Lung microvascular endothelial cell (primary cell): ENCODE data around the gene CEP89. TPM values are rescaled to one million over a fixed set of nuclear protein-coding genes. Genes with fewer than 3 reads are reported as not detected.
"Not testable (repeated sequence)": the region's sequence is repeated elsewhere in the genome, so short reads cannot be mapped to it uniquely, and the experiment has no call there.

ENCODE experiments used
- DNase-seq, 2 donors: peaks; one replicate each; pipeline versions ENCODE4 v3.0.0 to v3.0.0-alpha.2; 2010; ENCODE audit warnings: low read depth in 2 of 2
- total RNA-seq: library from RNA; depleted of rRNA; stranded (reverse); fragments of >200 nt; gene quantifications from 2 replicates; pipeline ENCODE4 v1.2.1, GENCODE V29; 2014

The CEP89 gene
- total RNA-seq, 1 donor from 2014 or later, result 6.3 TPM

- no peak for DNase-seq
Observed at GRCh38 chr19:32966750-32967149, 5.0 kb downstream of the CEP89 start.

GRCh38 chr19:32945260-32945659 is 26.5 kb downstream of the CEP89 start:
- DNase-seq, result no peak

GRCh38 chr19:32941273-32941672 is 30.5 kb downstream of the CEP89 start:
- DNase-seq, result not testable (repeated sequence)

- no peak for DNase-seq
Observed at GRCh38 chr19:32936065-32936464, 35.7 kb downstream of the CEP89 start.

GRCh38 chr19:32935629-32936028 is 36.1 kb downstream of the CEP89 start:
- no peak for DNase-seq

GRCh38 chr19:32933571-32933970 is 38.2 kb downstream of the CEP89 start:
- DNase-seq, result no peak

GRCh38 chr19:32930567-32930966 is 41.2 kb downstream of the CEP89 start:
- no peak for DNase-seq

- no peak for DNase-seq
Observed at GRCh38 chr19:32928806-32929205, 43.0 kb downstream of the CEP89 start.

GRCh38 chr19:32924200-32924599 is 47.6 kb downstream of the CEP89 start:
- DNase-seq, result no peak

GRCh38 chr19:32921624-32922023 is 50.1 kb downstream of the CEP89 start:
- no peak for DNase-seq

- no peak for DNase-seq
Observed at GRCh38 chr19:32919365-32919764, 52.4 kb downstream of the CEP89 start.

GRCh38 chr19:32917616-32917996 is 54.2 kb downstream of the CEP89 start:
- DNase-seq, result no peak

GRCh38 chr19:32916969-32917615 is 54.7 kb downstream of the CEP89 start:
- peak; percentile 44 to 70 for DNase-seq

- DNase-seq, result no peak
Observed at GRCh38 chr19:32914879-32915660, 56.7 kb downstream of the CEP89 start.

- DNase-seq, result no peak
Observed at GRCh38 chr19:32911467-32911866, 60.3 kb downstream of the CEP89 start.

GRCh38 chr19:32910874-32911273 is 60.9 kb downstream of the CEP89 start:
- DNase-seq, result no peak

GRCh38 chr19:32910094-32910493 is 61.7 kb downstream of the CEP89 start:
- no peak for DNase-seq

- DNase-seq, result no peak
Observed at GRCh38 chr19:32909257-32909656, 62.5 kb downstream of the CEP89 start.

GRCh38 chr19:32908641-32909190 is 63.0 kb downstream of the CEP89 start:
- DNase-seq, result no peak

- DNase-seq, result no peak
Observed at GRCh38 chr19:32902448-32902847, 69.3 kb downstream of the CEP89 start.

- no peak for DNase-seq
Observed at GRCh38 chr19:32901504-32902161, 70.1 kb downstream of the CEP89 start.

- DNase-seq, result no peak
Observed at GRCh38 chr19:32896516-32897214, 75.1 kb downstream of the CEP89 start.
